ENCODE results near the gene CDH16. TPM values are rescaled to one million over a fixed set of nuclear protein-coding genes. Genes with fewer than 3 reads are reported as not detected.
A peak's percentile ranks its signal among the peaks of the same experiment; 100 is the strongest.
"Not testable (repeated sequence)": the region's sequence is repeated elsewhere in the genome, so short reads cannot be mapped to it uniquely, and the experiment has no call there.

Gene CDH16
- total and polyA plus RNA-seq, 8 donors, result 0.32 to 68.1 (median 47.5) TPM; not detected in 1

DNA sequence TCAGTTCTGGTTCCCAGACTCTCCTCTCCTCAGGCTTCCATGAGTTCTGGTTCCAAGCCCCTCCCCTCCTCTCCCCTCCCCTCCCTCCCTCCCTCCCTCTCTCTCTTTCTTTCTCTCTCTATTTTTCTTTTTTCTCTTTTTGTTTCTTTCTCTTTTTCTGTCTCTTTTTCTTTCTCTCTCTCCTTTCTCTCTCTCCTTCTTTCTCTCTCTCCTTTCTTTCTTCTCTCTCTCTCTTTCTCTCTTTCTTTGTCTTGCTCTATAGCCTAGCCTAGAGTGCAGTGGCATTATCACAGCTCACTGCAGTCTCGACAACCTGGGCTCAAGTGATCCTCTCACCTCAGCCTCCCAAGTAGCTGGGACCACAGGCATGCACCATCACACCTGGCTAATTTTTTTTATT, 41.6 kb upstream of the CDH16 start:
- no peaks in the 10 kb centered on the region for H3K9me3 ChIP-seq
- no peaks in the 10 kb centered on the region for H3K36me3 ChIP-seq
- peaks cover 0 to 31% of the 10 kb centered on the region in 2 donors for H3K4me1 ChIP-seq
- ATAC-seq (no peak), DNase-seq (no peak)
- TF ChIP-seq, protein P1, sequence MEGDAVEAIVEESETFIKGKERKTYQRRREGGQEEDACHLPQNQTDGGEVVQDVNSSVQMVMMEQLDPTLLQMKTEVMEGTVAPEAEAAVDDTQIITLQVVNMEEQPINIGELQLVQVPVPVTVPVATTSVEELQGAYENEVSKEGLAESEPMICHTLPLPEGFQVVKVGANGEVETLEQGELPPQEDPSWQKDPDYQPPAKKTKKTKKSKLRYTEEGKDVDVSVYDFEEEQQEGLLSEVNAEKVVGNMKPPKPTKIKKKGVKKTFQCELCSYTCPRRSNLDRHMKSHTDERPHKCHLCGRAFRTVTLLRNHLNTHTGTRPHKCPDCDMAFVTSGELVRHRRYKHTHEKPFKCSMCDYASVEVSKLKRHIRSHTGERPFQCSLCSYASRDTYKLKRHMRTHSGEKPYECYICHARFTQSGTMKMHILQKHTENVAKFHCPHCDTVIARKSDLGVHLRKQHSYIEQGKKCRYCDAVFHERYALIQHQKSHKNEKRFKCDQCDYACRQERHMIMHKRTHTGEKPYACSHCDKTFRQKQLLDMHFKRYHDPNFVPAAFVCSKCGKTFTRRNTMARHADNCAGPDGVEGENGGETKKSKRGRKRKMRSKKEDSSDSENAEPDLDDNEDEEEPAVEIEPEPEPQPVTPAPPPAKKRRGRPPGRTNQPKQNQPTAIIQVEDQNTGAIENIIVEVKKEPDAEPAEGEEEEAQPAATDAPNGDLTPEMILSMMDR (IDR thresholded peaks at IDR 0.05), result no peak
- H3K27me3 ChIP-seq, result no peaks in the 10 kb centered on the region
- no peak overlapping the region for H3K27ac ChIP-seq
- no peak overlapping the region for H3K4me3 ChIP-seq
- intact Hi-C loops (cut with DNase I), result no loop called here

DNA sequence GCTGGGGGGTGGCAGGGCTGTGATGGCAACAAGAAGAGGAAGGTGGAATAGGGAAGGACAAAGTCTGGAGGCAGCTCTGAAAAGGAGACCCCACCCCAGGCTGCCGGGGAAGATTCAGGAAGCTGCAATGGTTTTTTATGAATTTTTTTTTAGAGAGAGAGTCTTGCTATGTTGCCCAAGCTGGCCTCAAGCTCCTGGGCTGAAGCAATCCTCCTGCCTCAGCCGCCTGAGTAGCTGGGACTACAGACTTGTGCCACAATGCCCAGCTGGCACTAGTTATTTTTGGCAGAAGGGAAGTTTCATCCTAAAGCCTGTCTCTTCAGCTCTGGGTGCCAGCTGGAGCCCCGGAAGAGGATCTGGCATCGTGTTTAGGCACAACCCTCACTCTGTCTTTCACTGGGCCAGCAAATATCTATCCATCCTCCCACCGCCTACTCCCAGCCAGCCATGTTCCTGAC, 41.0 kb upstream of the CDH16 start:
- Histone ChIP-seq H3K4me3 (no peak overlapping the region), H3K36me3 (no peaks in the 10 kb centered on the region), H3K9me3 (no peaks in the 10 kb centered on the region), H3K27ac (peak overlapping the region in 1 of 2 donors; percentile 8), H3K4me1 (peaks cover 0 to 31% of the 10 kb centered on the region in 2 donors), H3K27me3 (no peaks in the 10 kb centered on the region)
- intact Hi-C loops (cut with DNase I), result no loop called here
- ATAC-seq, result peak; percentile 6
- TF ChIP-seq, protein P1 (IDR thresholded peaks at IDR 0.05), result no peak
- no peak for DNase-seq

DNA sequence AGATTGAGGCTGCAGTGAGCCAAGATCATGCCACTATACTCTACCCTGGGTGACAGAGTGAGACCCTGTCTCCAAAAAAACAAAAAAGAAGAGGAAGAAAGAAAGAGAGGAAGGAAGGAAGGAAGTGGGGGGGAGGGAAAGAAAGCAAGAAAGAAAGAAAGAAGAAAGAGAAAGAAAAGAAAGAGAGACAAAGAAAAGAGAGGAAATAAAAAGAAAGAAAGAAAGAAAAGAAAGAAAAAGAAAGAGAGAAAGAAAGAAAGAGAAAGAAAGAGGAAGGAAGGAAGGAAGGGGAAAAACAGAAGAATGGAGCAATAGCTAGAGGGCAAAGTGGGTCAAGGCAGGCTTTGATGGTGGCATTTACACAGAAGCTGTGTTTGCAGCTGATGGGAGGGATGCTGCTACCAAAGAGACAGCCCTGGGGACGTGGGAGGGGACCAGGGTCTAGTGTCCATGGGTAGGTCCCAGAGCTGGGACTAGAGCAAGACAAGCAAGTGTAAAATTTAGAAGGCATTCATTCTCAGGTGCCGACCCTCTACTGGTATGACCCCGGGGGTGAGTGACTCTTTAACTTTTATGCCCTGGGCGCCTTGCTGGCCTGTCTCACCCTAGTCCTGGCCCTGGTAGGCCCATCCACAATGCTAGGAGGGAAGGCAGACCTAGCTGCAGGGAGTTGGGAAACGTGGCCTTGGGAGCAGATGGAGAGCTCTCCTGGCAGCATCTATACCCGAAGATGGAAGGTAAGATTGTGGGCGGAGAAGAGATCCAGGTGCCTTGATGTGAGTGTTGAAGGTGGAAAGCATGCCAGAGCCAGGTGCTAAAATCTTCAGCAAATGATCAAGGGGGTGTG, 40.4 kb upstream of the CDH16 start:
- ATAC-seq (no peak), DNase-seq (no peak)
- intact Hi-C loops (cut with DNase I), result no loop called here
- H3K27me3 ChIP-seq, result no peaks in the 10 kb centered on the region
- no peaks in the 10 kb centered on the region for H3K9me3 ChIP-seq
- TF ChIP-seq, protein P1 (IDR thresholded peaks at IDR 0.05), result no peak
- H3K4me1 ChIP-seq, result peaks cover 0 to 31% of the 10 kb centered on the region in 2 donors
- H3K27ac ChIP-seq, result no peak overlapping the region
- H3K4me3 ChIP-seq, result no peak overlapping the region
- H3K36me3 ChIP-seq, result no peaks in the 10 kb centered on the region

DNA sequence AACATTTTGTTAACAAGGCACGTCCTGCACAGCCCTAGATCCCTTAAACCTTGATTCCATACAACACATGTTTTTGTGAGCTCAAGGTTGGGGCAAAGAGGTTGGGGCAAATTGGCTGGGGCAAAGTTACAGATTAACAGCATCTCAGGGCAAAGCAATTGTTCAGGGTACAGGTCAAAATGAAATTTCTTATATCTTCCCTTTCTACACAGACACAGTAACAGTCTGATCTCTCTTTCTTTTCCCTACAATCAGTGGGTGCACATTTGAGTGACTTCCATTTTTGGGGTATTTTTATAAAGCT, 37.4 kb upstream of the CDH16 start:
- H3K36me3 ChIP-seq; ATAC-seq; DNase-seq; H3K9me3 ChIP-seq; H3K27ac ChIP-seq; H3K4me3 ChIP-seq; intact Hi-C loops (cut with DNase I): not testable (repeated sequence)
- Histone ChIP-seq H3K27me3 (peaks cover 0 to 17% of the 10 kb centered on the region in 2 donors), H3K4me1 (peaks cover 0 to 17% of the 10 kb centered on the region in 2 donors)

DNA sequence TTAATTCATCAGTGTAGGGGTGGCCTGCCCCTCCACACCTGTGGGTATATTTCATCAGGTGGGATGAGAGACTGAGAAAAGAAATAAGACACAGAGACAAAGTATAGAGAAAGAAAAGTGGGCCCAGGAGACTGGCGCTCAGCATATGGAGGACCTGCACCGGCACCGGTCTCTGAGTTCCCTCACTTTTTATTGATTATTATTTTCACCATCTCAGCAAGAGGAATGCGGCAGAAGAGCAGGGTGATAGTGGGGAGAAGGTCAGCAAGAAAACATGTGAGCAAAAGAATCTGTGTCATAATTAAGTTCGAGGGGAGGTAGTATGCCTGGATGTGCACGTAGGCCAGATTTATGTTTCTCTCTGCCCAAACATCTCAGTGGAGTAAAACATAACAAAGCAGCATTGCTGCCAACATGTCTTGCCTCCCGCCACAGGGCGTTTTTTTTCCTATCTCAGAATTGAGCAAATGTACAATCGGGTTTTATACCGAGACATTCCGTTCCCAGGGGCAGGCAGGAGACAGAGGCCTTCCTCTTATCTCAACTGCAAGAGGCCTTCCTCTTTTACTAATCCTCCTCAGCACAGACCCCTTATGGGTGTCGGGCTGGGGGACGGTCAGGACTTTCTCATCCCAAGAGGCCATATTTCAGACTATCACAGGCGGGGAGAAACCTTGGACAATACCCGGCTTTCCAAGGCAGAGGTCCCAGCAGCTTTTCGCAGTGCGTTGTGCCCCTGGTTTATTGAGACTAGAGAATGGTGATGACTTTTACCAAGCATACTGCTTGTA, 36.9 kb upstream of the CDH16 start:
- H3K27ac ChIP-seq; H3K36me3 ChIP-seq; H3K9me3 ChIP-seq; intact Hi-C loops (cut with DNase I); ATAC-seq; H3K4me3 ChIP-seq: not testable (repeated sequence)
- Histone ChIP-seq H3K4me1 (peaks cover 0 to 13% of the 10 kb centered on the region in 2 donors), H3K27me3 (peaks cover 0 to 22% of the 10 kb centered on the region in 2 donors)
- peak in 1 of 4 donors; percentile 8 for DNase-seq

DNA sequence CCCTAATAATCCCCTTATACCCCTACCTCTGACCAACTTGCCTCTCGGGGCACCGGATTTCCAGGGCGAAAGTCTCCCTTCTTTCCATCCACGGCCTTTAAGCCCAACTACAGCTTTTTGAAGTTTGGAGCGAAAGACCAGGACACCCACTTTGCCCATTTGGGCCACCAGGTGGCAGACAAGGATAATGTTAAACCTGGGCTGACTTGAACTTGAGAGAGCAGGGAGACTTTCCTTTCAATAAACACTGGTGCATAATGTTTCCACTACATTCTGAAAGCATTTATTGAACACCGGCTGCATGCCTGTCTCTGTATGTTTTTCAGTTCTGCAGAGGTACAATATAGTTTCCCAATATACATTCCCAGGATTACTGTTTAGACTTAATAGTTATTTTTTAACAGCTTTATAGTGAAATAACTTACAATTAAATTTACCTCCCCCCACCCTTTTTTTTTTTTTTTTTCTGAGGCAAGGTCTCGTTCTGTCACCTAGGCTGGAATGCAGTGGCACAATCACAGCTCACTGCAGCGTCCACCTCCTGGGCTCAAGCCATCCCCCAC, 35.5 kb upstream of the CDH16 start:
- intact Hi-C loops (cut with DNase I), result no loop called here
- H3K27ac ChIP-seq, result no peak overlapping the region
- ATAC-seq (peak; percentile 97), DNase-seq (peak; percentile 61 to 79 (median 68))
- no peak overlapping the region for H3K4me3 ChIP-seq
- TF ChIP-seq, protein P1 (IDR thresholded peaks at IDR 0.05), result peak; percentile 66 to 87
- H3K27me3 ChIP-seq, result peaks cover 2 to 35% of the 10 kb centered on the region in 2 donors
- peaks cover 0 to 4% of the 10 kb centered on the region in 2 donors for H3K4me1 ChIP-seq
- H3K9me3 ChIP-seq, result no peaks in the 10 kb centered on the region
- no peaks in the 10 kb centered on the region for H3K36me3 ChIP-seq

Data from left lung (tissue), 10 donors.